OCI-LY7 (cell line): ENCODE results near the gene ARHGAP9.

Source experiments
- CTCF ChIP-seq: fragments of 200-600 bp; sonication (generic); conservative IDR thresholded peaks from 2 replicates; pipeline ENCODE4 v1.5.1; 2014; ENCODE audit warnings: mild to moderate bottlenecking, antibody characterized with exemption, low read length, moderate library complexity, mixed read lengths
- EZH2phosphoT487 ChIP-seq: fragments of 200-600 bp; sonication (generic); IDR thresholded peaks from 2 replicates; pipeline ENCODE4 v1.6.1; 2018; ENCODE audit warnings: low read depth, borderline replicate concordance, mild to moderate bottlenecking, mixed run types, antibody characterized with exemption, low read length, moderate library complexity, mixed read lengths

- TF ChIP-seq CTCF, result no peak
- no peak for TF ChIP-seq EZH2phosphoT487
Observed at GRCh38 chr12:57451233-57451778, 28.4 kb downstream of the ARHGAP9 start.
